ENCODE data around the gene ZNF189. TPM values are rescaled to one million over a fixed set of nuclear protein-coding genes. Genes with fewer than 3 reads are reported as not detected.
"Not testable (repeated sequence)": the region's sequence is repeated elsewhere in the genome, so short reads cannot be mapped to it uniquely, and the experiment has no call there.

ZNF189 gene
- total RNA-seq, 1 experiment from 2014 or later: 14.6 TPM

DNA sequence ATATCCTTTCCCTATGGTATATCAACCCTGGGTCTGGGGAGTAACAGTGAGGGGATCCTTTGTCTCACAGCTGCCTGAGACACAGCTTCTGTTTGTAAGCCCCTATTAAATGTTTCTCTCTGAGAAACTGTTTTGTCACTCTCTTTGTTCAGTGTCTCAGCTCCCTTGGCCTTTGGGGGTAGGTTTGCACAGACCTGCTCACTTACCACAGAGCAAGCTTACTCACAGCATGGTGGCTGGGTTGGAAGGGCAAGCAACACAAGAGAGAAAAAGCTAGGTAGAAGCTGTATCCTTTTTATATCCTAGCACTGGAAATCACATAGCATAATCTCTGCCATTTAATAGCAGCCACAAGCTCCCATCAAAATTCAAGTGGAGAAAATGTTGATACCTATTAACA, 18.4 kb upstream of the ZNF189 start:
- no peak for DNase-seq (ENCODE audit: low read depth)

DNA sequence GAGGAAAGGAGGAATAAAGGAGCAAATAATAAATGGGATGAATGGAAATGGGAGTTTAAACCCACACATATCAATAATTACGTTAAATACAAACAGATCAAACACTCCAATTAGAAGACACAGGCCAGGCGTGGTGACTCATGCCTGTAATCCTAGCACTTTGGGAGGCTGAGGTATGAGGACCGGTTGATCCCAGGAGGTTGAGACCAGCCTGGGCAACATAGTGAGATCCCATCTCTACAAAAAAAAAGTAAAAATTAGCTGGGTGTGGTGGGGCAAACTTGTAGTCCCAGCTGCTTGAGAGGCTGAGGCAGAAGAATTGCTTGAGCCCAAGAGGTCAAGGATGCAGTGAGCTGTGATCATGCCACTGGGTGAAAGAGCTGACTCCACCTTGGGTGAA, 17.5 kb upstream of the ZNF189 start:
- DNase-seq (ENCODE audit: low read depth): no peak

DNA sequence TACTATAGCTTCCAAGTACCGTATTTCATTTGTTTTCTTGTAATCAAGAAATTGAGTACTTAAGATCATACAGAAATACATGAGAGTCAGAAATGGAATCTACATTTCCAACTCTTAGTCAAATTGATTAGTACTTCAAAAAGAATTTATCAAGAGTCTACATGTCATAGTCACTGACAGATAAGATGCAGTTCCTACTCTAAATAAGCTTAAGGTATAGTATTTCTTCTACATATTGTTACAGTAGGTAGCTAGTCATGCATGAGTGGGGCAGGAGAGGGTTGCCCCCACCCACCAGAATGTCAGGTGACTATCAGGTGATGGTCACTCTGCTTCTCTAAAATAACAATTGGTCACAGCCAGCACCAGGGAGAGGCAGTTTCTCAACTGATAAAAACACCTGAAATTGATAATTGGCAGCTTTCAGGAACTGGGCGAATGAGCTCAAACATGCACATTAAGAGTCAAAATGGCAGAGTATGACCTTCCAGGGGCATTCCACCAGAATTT, 16.8 kb upstream of the ZNF189 start:
- DNase-seq (ENCODE audit: low read depth): no peak

DNA sequence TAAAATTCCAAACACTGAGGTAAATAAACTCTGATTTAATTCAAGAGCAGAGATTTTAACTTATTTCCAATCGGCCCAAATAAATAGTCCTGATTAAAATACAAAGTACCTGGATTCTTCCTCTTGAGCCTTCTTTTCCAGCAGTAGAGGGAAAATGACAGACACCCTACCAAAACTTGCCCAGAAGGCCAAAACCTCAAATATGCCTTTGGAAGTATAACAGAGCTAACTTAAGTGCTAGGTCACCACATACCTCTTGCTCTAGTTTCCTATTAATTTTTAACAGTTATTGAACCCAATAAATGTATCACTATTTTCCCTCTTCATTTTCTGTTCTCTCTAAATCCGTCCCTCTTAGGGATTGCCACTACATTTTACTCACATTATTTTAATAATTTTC, 15.3 kb upstream of the ZNF189 start:
- DNase-seq (ENCODE audit: low read depth): no peak

DNA sequence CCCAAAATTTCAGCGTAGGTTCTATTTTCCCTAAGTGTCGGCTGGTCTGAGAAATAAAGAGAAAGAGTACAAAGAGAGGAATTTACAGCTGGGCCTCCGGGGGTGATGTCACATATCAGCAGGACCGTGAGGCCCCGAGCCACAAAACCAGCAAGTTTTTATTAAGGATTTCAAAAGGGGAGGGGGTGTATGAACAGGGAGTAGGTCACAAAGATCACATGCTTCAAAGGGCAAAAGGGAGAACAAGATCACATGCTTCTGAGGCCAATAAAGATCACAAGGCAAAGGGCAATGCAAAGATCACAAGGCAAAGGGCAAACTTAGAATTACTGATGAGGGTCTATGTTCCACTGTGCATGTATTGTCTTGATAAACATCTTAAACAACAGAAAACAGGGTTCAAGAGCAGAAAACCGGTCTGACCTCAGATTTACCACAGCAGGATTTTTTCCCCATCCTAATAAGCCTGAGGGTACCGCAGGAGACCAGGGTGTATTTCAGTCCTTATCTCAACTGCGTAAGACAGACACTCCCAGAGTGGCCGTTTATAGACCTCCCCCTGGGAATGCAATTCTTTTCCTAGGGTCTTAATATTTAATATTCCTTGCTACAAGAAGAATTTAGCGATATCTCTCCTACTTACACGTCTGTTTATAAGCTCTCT, 13.6 kb upstream of the ZNF189 start, which contains the start of gene BAAT:
Gene BAAT (minus strand): TSS at position 134 of the 664 bp plus-strand sequence. CDS start 13,602 bp downstream, outside the sequence.
- DNase-seq (ENCODE audit: low read depth): not testable (repeated sequence)

DNA sequence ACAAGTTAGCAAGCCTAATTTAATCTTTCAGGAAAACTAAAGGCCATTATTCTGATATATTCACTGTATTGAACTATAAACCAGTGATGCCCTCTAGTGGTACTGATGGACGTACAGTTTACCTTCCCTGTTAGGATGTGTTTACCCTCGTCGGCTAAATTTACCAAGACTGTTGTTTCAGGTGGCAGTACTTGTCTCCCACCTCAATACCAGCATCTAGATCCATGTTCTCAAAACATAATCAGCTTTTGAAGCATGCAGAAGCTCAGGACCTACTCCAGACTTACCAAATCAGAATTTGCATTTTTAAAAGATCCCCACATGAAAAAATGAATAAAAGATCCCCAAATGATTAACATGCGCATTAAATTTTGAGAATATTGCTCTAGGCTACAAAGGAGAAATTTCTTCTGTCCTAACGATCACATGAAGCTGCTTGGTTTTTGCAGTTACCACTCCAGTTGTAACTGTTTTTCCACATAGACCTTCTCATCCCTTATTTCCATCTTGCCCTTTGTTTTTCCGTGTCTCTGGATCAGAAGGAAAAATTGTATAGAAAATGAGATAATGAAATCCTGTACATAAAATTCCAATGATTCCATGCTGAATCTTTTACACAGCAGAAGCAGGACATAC, 10.7 kb upstream of the ZNF189 start:
- peak; percentile 47 for DNase-seq (ENCODE audit: low read depth)

DNA sequence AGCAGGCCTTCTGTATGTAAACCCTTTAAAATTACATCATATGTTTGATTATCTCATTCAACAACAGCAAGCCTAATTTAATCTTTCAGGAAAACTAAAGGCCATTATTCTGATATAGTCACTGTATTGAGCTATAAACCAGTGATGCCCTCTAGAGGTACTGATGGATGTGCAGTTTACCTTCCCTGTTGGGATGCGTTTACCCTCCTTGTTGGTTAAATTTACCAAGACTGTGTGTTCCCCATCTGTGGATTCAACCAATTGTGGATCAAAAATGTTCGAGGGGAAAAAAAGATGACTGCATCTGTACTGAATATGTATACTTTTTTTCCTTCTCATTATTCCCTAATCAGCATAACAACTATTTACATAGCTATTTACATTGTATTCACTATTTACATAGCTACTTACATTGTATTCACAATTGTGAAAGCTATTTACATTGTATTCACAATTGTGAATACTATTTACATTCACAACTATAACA, 10.1 kb upstream of the ZNF189 start:
- DNase-seq (ENCODE audit: low read depth): peak; percentile 6

DNA sequence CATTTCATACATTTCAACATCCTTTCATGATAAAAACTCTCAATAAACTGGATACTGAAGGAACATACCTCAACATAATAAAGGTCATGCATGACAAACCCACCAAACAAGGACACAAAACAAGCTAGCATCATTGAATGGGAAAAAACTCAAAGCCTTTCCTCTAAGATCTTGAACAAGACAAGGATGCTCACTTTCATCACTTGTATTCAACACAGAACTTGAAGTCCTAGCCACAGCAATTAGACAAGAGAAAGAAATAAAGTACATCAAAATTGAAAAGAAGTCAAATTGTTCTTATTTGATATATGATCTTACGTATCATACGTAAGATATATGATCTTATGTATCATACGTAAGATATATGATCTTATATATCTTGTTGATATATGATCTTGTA, 5.5 kb upstream of the ZNF189 start:
- no peak for DNase-seq (ENCODE audit: low read depth)

DNA sequence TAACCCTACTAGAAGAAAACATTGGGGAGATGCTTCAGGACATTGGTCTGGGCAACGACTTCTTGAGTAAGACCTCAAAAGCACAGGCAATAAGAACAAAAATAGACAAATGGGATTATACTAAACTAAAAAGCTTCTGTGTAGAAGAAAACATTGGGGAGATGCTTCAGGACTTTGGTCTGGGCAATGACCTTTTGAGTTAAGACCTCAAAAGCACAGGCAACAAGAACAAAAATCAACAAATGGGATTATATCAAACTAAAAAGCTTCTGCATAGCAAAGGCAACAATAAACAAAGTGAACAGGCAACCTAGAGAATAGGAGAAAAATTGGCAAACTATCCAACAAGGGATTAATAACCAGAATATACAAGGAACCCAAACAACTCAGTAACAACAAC, 4.0 kb upstream of the ZNF189 start:
- no peak for DNase-seq (ENCODE audit: low read depth)

DNA sequence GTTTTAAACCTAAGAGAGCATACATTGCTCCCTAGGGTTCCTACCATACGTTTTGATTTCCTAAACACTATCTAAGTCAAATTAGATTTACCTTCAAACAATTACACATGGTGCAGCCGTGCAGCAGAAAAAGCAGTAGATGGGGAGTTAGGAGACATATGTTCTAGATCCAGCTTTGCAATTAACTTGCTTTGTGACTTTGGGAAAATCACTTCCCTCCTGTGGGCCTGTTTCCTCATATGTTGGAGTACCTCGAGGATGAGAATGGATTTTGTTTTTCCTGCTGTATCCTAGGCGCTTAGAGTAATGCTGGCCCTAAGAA, 944 bp upstream of the ZNF189 start:
- DNase-seq (ENCODE audit: low read depth): no peak

DNA sequence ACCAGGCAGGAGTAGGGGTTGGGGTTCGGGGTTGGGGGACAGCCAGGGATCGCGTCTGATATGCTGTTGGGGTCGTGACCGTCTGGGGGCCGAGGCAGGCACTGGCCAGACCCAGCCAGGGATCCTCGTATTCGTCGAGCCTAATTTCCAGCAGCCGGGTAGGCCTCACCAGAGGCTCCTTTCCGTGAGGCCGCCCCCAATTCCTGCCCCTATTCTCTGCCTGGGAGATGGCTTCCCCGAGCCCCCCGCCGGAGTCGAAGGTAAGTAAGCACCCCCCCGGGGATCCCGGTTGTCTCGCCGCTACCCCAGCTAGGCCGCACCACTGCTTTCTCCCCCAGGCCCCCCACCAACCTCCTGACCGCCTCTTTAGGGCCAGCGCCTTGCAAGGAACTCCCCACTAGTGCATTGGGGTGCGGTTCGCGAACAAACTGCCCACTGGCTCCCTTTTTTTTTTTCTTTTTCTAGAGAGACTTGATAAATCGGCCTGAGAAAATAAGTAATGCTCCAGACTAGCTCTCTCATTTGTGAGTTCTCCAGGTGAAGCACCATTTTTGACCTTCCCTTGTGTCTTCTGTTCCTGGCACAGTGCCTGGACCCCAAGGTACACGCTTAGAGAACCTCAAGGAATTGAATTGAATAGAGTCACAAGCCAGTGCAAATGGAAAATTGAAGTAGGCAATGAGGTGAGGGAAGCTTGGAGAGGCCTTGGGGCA, 435 bp downstream of the ZNF189 start:
- peak; percentile 4 for DNase-seq (ENCODE audit: low read depth)

DNA sequence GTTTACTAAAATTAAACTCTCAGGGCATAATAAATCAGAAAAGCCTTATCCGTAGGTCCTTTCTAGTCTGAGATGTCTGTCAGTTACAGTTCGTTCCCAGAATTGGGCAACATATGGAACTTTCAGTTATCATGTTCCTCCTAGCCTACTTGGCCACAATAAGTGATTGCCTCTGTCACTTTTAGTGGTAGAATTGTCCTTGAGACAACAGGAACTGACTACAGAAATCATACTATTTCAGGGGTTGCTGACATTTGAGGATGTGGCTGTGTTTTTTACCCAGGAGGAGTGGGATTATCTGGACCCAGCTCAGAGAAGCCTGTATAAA, 956 bp downstream of the ZNF189 start:
- no peak for DNase-seq (ENCODE audit: low read depth)

DNA sequence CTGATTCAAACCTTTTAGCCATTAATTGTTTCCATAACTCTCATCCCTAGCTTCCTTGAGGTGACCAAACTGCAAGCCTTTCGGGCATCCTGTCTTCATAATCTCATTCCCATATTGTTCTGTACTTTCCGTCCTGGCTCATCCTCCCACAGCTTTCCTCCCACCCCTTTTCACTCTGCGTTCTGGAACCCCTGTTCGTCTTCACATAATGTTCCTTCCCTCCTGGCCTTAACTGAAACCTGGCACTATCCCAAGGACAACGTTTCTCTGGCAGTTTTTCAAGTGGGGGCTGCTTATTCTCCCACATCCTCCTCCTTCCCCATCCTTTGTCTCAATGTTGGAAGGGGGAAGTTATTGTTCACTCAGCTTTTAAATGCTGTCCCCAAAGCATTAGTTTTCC, 1.5 kb downstream of the ZNF189 start:
- DNase-seq (ENCODE audit: low read depth): peak; percentile 6

DNA sequence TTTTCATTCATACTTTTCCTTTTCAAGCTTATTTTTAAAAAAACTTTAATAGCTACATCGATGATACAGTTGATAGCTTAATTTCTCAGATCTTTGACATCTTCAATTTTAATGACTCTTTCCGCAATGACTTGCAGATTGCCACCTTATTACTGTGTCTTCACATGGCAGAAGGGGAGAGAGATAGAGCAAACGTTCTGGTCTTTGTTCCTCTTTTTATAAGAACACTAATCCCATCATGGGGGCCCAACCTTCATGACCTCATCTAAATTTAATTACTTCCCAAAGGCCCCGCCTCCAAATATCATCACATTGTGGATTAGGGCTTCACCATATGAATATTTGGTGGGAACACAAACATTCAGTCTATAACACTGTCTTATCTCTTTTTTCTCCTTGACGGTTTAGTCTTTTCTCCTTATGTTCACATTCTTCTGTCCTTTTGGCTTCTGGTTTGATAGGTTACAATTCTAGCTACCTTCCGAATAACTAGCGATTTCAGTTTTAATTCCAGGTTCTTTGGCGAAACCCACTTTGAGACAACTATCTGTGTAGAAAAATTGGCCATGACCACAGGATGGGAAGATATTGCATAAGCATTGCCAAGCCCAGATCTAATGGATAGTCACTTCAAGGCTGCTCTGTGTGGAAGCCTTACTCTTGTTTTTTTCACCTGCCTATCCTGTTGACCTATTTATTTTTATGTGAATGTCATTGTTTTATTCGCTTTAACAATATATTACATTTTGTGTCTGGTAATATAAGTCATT, 5.0 kb downstream of the ZNF189 start:
- DNase-seq (ENCODE audit: low read depth): no peak

DNA sequence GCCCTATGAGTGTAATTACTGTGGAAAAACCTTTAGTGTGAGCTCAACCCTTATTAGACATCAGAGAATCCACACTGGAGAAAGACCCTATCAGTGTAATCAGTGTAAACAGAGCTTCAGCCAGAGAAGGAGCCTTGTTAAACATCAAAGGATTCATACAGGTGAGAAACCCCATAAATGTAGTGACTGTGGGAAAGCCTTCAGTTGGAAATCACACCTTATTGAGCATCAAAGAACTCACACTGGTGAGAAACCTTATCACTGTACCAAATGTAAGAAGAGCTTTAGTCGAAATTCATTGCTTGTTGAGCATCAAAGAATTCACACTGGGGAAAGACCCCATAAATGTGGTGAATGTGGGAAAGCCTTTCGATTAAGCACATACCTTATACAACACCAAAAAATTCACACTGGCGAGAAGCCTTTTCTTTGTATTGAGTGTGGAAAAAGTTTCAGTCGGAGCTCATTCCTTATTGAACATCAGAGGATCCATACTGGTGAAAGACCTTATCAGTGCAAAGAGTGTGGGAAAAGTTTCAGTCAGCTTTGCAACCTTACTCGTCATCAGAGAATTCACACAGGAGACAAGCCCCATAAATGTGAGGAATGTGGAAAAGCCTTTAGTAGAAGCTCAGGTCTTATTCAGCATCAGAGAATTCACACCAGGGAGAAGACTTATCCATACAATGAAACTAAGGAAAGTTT, 9.9 kb downstream of the ZNF189 start:
- DNase-seq (ENCODE audit: low read depth): no peak

DNA sequence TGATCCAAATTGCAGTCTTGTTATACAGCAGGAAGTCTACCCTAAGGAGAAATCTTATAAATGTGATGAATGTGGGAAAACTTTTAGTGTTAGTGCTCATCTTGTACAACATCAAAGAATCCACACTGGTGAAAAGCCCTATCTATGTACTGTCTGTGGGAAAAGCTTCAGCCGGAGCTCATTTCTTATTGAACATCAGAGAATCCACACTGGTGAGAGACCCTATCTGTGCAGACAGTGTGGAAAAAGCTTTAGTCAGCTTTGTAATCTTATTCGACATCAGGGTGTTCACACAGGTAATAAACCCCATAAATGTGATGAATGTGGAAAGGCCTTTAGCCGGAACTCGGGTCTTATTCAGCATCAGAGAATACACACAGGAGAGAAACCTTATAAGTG, 10.4 kb downstream of the ZNF189 start:
- DNase-seq (ENCODE audit: low read depth): peak; percentile 38

DNA sequence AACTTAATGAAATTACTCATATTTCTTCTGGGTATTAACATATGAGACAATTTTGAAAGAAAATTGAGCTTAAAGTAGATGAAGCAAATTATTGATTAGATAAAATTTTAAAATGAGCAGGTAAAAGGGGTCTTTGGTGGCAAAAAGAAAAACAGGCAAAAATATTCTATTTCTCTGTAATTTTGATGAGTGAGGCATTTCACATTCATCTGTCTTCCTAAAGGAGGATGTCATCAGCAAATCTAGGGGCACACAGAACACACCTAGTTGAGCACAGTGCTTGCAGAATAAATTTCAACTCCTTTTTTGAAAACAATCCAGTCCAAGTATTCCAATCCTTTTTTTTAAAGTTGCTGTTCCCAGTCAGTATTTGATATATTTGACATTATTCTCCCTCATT, 16.2 kb downstream of the ZNF189 start:
- DNase-seq (ENCODE audit: low read depth): no peak

DNA sequence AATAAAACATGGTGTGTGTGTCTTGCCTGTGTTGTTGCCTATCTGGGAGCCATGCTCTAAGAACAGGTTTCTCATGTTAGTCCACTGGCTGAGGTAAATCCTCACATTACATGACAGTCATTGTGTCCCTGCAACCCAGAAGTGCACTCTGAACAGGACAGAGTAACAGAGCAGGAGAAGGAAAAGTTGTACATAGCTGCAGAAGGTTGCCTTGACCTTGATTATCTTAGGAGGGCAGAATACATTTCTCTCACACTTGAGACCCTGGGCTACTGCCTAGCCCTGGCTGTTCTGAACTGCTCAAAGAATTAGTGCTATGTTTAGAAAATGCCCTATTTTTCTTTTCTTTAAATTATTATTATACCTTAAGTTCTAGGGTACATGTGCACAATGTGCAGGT, 16.9 kb downstream of the ZNF189 start:
- no peak for DNase-seq (ENCODE audit: low read depth)

DNA sequence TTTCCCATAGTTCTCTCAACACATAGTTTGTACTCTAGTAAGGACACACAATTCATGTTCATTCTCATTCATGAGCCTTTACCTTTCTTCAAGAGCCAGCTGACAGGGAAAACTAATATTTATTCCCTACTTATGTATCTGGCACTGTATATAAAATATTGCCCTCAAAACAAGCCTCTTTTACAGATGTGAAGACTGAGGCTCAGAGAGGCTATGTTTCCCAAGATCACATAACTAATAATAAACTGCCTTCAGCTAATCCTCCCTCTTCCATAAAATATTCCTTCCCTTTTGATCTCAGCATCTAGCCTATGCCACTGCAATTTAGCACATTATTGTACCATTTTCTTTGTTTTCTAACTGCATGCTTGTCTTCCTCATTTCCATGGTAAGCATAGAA, 18.7 kb downstream of the ZNF189 start:
- no peak for DNase-seq (ENCODE audit: low read depth)

DNA sequence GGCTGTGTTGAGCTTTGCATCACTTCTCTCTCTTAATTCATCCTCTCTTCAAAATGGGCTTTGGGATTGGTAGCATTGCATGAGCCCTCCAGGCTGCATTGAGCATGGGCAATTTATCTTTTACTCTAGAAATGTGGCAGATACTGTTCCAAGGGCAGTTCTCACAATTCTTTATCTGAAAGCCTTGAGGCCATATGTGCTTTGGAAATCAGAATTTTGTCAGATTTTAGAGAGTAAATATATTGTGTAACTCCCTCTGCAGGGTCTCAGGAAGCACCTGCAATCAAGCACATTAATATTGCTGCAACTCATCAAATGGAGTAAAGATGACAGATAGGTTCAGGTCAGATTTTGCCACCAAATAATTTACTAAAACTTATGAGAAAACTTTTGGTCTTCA, 19.3 kb downstream of the ZNF189 start:
- DNase-seq (ENCODE audit: low read depth): no peak
